Measurements from ENCODE around the gene LGALS9.

The LGALS9 gene

GRCh38 chr17:27609611-27610303 is 21.2 kb upstream of the LGALS9 start:
- no peaks in the 10 kb centered on the region for H3K4me1 ChIP-seq (ENCODE audit: control insufficient read depth, insufficient read depth, low read length)
- H3K9me3 ChIP-seq (ENCODE audit: control insufficient read depth, insufficient read depth, low read depth, low read length): no peaks in the 10 kb centered on the region
- H3K4me3 ChIP-seq (ENCODE audit: low read depth, low read length): no peak overlapping the region
- peaks cover 4 to 83% of the 10 kb centered on the region in 2 experiments; a peak in 2 of 3 replicates for H3K36me3 ChIP-seq (ENCODE audit: control insufficient read depth in 2 of 2, insufficient read depth in 1 of 2, low read length in 2 of 2)
- TF ChIP-seq ZNF654 (tag by site-specific recombination; IDR thresholded peaks at IDR 0.05; ENCODE audit: low read depth) (peak; percentile 39), ZNF221 (tag by site-specific recombination; IDR thresholded peaks at IDR 0.05; ENCODE audit: borderline replicate concordance) (no peak), ZNF433 (tag by site-specific recombination; IDR thresholded peaks at IDR 0.05; ENCODE audit: low read depth) (no peak), ZBTB21 (tag by site-specific recombination; IDR thresholded peaks at IDR 0.05) (no peak), GLI4 (tag by site-specific recombination; IDR thresholded peaks at IDR 0.05) (no peak), ZNF37A (tag by site-specific recombination; IDR thresholded peaks at IDR 0.05) (no peak), BCL6B (tag by site-specific recombination; IDR thresholded peaks at IDR 0.05) (peak; percentile 94)
- H3K27ac ChIP-seq (ENCODE audit: extremely low read depth, low read depth, low read length): no peak overlapping the region
- ChIA-PET POLR2A (interaction anchor here (0.5 kb wide), 1 partner anchor 1995 kb away, joined by 3 read pairs; no protein-coding TSS in a partner anchor), CTCF (interaction anchor here (0.6 to 20.8 kb wide), 10 partner anchors 8 to 192 kb away, joined by 3 to 267 read pairs (median 4); no protein-coding TSS in a partner anchor)

GRCh38 chr17:27610304-27610677 is 20.7 kb upstream of the LGALS9 start:
- CTCF ChIA-PET: interaction anchor here (0.6 to 20.8 kb wide), 7 partner anchors 9 to 191 kb away, joined by 3 to 267 read pairs (median 4); no protein-coding TSS in a partner anchor
- Histone ChIP-seq H3K4me3 (ENCODE audit: low read depth, low read length) (no peak overlapping the region), H3K4me1 (ENCODE audit: control insufficient read depth, insufficient read depth, low read length) (no peaks in the 10 kb centered on the region), H3K27ac (ENCODE audit: extremely low read depth, low read depth, low read length) (no peak overlapping the region), H3K36me3 (ENCODE audit: control insufficient read depth in 2 of 2, insufficient read depth in 1 of 2, low read length in 2 of 2) (peaks cover 4 to 83% of the 10 kb centered on the region in 2 experiments; a peak in 2 of 3 replicates), H3K9me3 (ENCODE audit: control insufficient read depth, insufficient read depth, low read depth, low read length) (no peaks in the 10 kb centered on the region)
- POLR2A ChIA-PET: interaction anchor here (0.5 kb wide), 1 partner anchor 1995 kb away, joined by 3 read pairs; no protein-coding TSS in a partner anchor
- no peak for TF ChIP-seq BCL11B (tag by site-specific recombination; IDR thresholded peaks at IDR 0.05; ENCODE audit: low read depth)
- TF ChIP-seq ZNF585B (tag by site-specific recombination; IDR thresholded peaks at IDR 0.05): no peak
- no peak for TF ChIP-seq ZNF324 (tag by site-specific recombination; IDR thresholded peaks at IDR 0.05)
- no peak for TF ChIP-seq ZNF362 (tag by site-specific recombination; IDR thresholded peaks at IDR 0.05)
- TF ChIP-seq ZSCAN4 (tag by site-specific recombination; IDR thresholded peaks at IDR 0.05): no peak
- TF ChIP-seq ZNF692 (tag by site-specific recombination; IDR thresholded peaks at IDR 0.05): no peak

GRCh38 chr17:27612160-27612770 is 18.7 kb upstream of the LGALS9 start:
- CTCF ChIA-PET: interaction anchor here (1.1 to 20.8 kb wide), 2 partner anchors 9 to 38 kb away, joined by 6 to 267 read pairs; no protein-coding TSS in a partner anchor
- TF ChIP-seq OVOL3 (tag by site-specific recombination; IDR thresholded peaks at IDR 0.05) (no peak), SCRT1 (tag by site-specific recombination; IDR thresholded peaks at IDR 0.05; ENCODE audit: borderline replicate concordance) (no peak), KLF10 (tag by site-specific recombination; IDR thresholded peaks at IDR 0.05) (no peak), ZNF701 (tag by site-specific recombination; IDR thresholded peaks at IDR 0.05) (no peak), ZBTB11 (tag by site-specific recombination; conservative IDR thresholded peaks at IDR 0.05; ENCODE audit: low read depth) (no peak), ZNF692 (tag by site-specific recombination; IDR thresholded peaks at IDR 0.05) (no peak)

More at GRCh38 chr17:27612160-27612770, 18.7 kb upstream of the LGALS9 start:
- no peaks in the 10 kb centered on the region for H3K4me1 ChIP-seq (ENCODE audit: control insufficient read depth, insufficient read depth, low read length)
- no peaks in the 10 kb centered on the region for H3K9me3 ChIP-seq (ENCODE audit: control insufficient read depth, insufficient read depth, low read depth, low read length)
- no peak overlapping the region for H3K4me3 ChIP-seq (ENCODE audit: low read depth, low read length)
- H3K27ac ChIP-seq (ENCODE audit: extremely low read depth, low read depth, low read length): no peak overlapping the region
- H3K36me3 ChIP-seq (ENCODE audit: control insufficient read depth in 2 of 2, insufficient read depth in 1 of 2, low read length in 2 of 2): peaks cover 4 to 85% of the 10 kb centered on the region in 2 experiments; a peak in 2 of 3 replicates
- POLR2A ChIA-PET: interaction anchor here (1.1 kb wide), 1 partner anchor 9 kb away, joined by 3 read pairs; no protein-coding TSS in a partner anchor

All from HEK293 (cell line).